WTC11 (cell line): ENCODE results near the gene MANSC1. TPM values are rescaled to one million over a fixed set of nuclear protein-coding genes. Genes with fewer than 3 reads are reported as not detected.

Source experiments
- ATAC-seq: fragments of 200-7000 bp; cut with Tn5 transposase; 2 replicates; pipeline ENCODE4 v1.10.0; 2021; ENCODE audit warnings: mild to moderate bottlenecking, moderate library complexity
- CTCF ChIA-PET: fragments of 300-600 bp; sonication (Branson Sonifier 250); formaldehyde crosslinking; loops from one replicate; lab custom pipeline; 2021; ENCODE audit warnings: antibody characterized with exemption; lab: Charles Lee
- POLR2A ChIA-PET: fragments of 350-600 bp; sonication (Branson Sonifier 250); formaldehyde crosslinking; loops from one replicate; lab custom pipeline; 2021; ENCODE audit warnings: antibody characterized with exemption; lab: Charles Lee
- DNase-seq: peaks from one replicate; pipeline ENCODE4 v3.0.0; 2021; ENCODE audit warnings: low spot score
- H3K27ac Mint-ChIP-seq: 2 replicates; pipeline ENCODE4 v1.8.0; 2021; ENCODE audit warnings: mixed read lengths
- H3K27me3 Mint-ChIP-seq: 2 replicates; pipeline ENCODE4 v1.8.0; 2021; ENCODE audit warnings: low read depth, mild to moderate bottlenecking, moderate library complexity, mixed read lengths
- H3K36me3 Mint-ChIP-seq: 2 replicates; pipeline ENCODE4 v1.8.0; 2021; ENCODE audit warnings: mixed read lengths
- H3K4me1 Mint-ChIP-seq: 2 replicates; pipeline ENCODE4 v1.8.0; 2022; ENCODE audit warnings: mixed read lengths
- H3K4me3 Mint-ChIP-seq: 2 replicates; pipeline ENCODE4 v1.8.0; 2021; ENCODE audit warnings: mild to moderate bottlenecking, moderate library complexity, mixed read lengths
- H3K9me3 Mint-ChIP-seq: 2 replicates; pipeline ENCODE4 v1.8.0; 2021; ENCODE audit warnings: mixed read lengths
- FOXJ3 ChIP-seq: sonication (generic); formaldehyde crosslinking; IDR thresholded peaks from 2 replicates; pipeline ENCODE4 v1.9.0; 2021; ENCODE audit warnings: missing genetic modification reagents, mild to moderate bottlenecking, borderline replicate concordance
- FOXK1 ChIP-seq: sonication (generic); formaldehyde crosslinking; IDR thresholded peaks from 2 replicates; pipeline ENCODE4 v1.8.0; 2022; ENCODE audit warnings: mild to moderate bottlenecking, moderate library complexity, missing genetic modification reagents
- GRHL2 ChIP-seq: fragments of 250-450 bp; sonication (Bioruptor Pico); IDR thresholded peaks from 2 replicates; pipeline ENCODE4 v1.8.0; 2022; ENCODE audit warnings: mild to moderate bottlenecking, moderate library complexity; ENCODE audit not compliant: insufficient replicate concordance, severe bottlenecking
- GTF2I ChIP-seq: fragments of 250-450 bp; sonication (Bioruptor Pico); conservative IDR thresholded peaks from 2 replicates; pipeline ENCODE4 v1.4.0; 2021; ENCODE audit warnings: mild to moderate bottlenecking
- NFE2L1 ChIP-seq: sonication (generic); formaldehyde crosslinking; IDR thresholded peaks from 2 replicates; pipeline ENCODE4 v1.8.1; 2023; ENCODE audit warnings: missing genetic modification reagents
- NR3C1 ChIP-seq: sonication (generic); formaldehyde crosslinking; conservative IDR thresholded peaks from 2 replicates; pipeline ENCODE4 v1.8.1; 2023; ENCODE audit warnings: low read depth, mild to moderate bottlenecking, missing genetic modification reagents
- RELA ChIP-seq: sonication (generic); formaldehyde crosslinking; IDR thresholded peaks from 2 replicates; pipeline ENCODE4 v1.8.1; 2022; ENCODE audit warnings: missing genetic modification reagents, mild to moderate bottlenecking, borderline replicate concordance
- SOX15 ChIP-seq: fragments of 250-450 bp; sonication (Bioruptor Pico); IDR thresholded peaks from 2 replicates; pipeline ENCODE4 v1.9.0; 2021; ENCODE audit warnings: mild to moderate bottlenecking
- TEAD1 ChIP-seq: sonication (generic); formaldehyde crosslinking; IDR thresholded peaks from 2 replicates; pipeline ENCODE4 v1.8.0; 2022; ENCODE audit warnings: mild to moderate bottlenecking, missing genetic modification reagents
- TEAD4 ChIP-seq: sonication (generic); formaldehyde crosslinking; IDR thresholded peaks from 2 replicates; pipeline ENCODE4 v1.8.0; 2022; ENCODE audit warnings: mild to moderate bottlenecking, missing genetic modification reagents
- ZNF219 ChIP-seq: sonication (generic); formaldehyde crosslinking; IDR thresholded peaks from 2 replicates; pipeline ENCODE4 v1.8.0; 2023; ENCODE audit warnings: missing genetic modification reagents, mild to moderate bottlenecking, borderline replicate concordance
- ZNF232 ChIP-seq: sonication (generic); formaldehyde crosslinking; IDR thresholded peaks from 2 replicates; pipeline ENCODE4 v1.8.0; 2022; ENCODE audit warnings: mild to moderate bottlenecking, missing genetic modification reagents
- ZNF317 ChIP-seq: sonication (generic); formaldehyde crosslinking; IDR thresholded peaks from 2 replicates; pipeline ENCODE4 v1.8.1; 2023; ENCODE audit warnings: low read depth, mild to moderate bottlenecking, moderate library complexity, missing genetic modification reagents, borderline replicate concordance
- ZNF416 ChIP-seq: fragments of 250-450 bp; sonication (Bioruptor Pico); IDR thresholded peaks from 2 replicates; pipeline ENCODE4 v1.9.0; 2021; ENCODE audit warnings: mild to moderate bottlenecking, inconsistent platforms
- total RNA-seq: library from RNA; stranded (reverse); gene quantifications from 3 replicates; pipeline ENCODE4 v1.2.3, GENCODE V29; 2021
- TF ChIP-seq, protein P1 (sequence below): fragments of 250-450 bp; sonication (Bioruptor Pico); IDR thresholded peaks from 2 replicates; pipeline ENCODE4 v1.9.0; 2021; ENCODE audit warnings: mild to moderate bottlenecking, borderline replicate concordance
- TF ChIP-seq, protein P2 (sequence below): fragments of 250-450 bp; sonication (Bioruptor Pico); IDR thresholded peaks from 2 replicates; pipeline ENCODE4 v1.8.0; 2021; ENCODE audit warnings: mild to moderate bottlenecking
- TF ChIP-seq, protein P3 (sequence below): sonication (generic); formaldehyde crosslinking; IDR thresholded peaks from 2 replicates; pipeline ENCODE4 v1.8.0; 2022; ENCODE audit warnings: missing genetic modification reagents
- TF ChIP-seq, protein P4 (sequence below): sonication (generic); formaldehyde crosslinking; IDR thresholded peaks from 2 replicates; pipeline ENCODE4 v1.8.0; 2023; ENCODE audit warnings: missing genetic modification reagents
- TF ChIP-seq, protein P5 (sequence below): sonication (generic); formaldehyde crosslinking; IDR thresholded peaks from 2 replicates; pipeline ENCODE4 v1.8.0; 2022; ENCODE audit warnings: mild to moderate bottlenecking, missing genetic modification reagents
- TF ChIP-seq, protein P6 (sequence below): fragments of 250-450 bp; sonication (Bioruptor Pico); IDR thresholded peaks from 2 replicates; pipeline ENCODE4 v1.9.0; 2021; ENCODE audit warnings: mild to moderate bottlenecking
- TF ChIP-seq, protein P7 (sequence below): fragments of 250-450 bp; sonication (Bioruptor Pico); IDR thresholded peaks from 2 replicates; pipeline ENCODE4 v1.9.0; 2021; ENCODE audit warnings: mild to moderate bottlenecking

The MANSC1 gene
- total RNA-seq, 1 experiment from 2014 or later: 6.8 TPM

DNA sequence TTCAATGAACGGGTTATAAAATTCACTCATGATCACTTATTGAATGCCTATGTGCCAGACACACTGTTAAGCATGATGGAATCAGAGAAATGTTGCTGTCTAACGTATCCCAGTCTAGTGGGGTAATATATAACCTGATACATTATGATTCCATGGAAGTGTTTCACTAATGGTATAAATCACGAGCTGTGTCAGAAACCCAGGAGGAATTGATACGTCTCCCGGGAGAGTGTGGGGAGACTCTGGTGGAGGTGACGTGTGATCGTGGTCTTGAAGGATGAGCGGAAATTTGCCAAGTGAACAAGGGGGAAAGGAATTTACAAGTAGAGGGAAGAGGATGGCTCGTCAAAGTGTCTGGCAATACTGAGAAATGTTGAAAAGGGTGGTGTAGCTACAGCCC is 26.5 kb downstream of the MANSC1 start:
- DNase-seq (no peak), ATAC-seq (no peak)
- Mint-ChIP-seq H3K27ac (no peak overlapping the region), H3K36me3 (peaks cover 6% of the 10 kb centered on the region), H3K9me3 (peaks cover 13% of the 10 kb centered on the region), H3K27me3 (no peaks in the 10 kb centered on the region), H3K4me3 (no peak overlapping the region), H3K4me1 (peaks cover 19% of the 10 kb centered on the region)
- ChIA-PET CTCF (interaction anchor here (0.8 kb wide), 1 partner anchor 241 kb away, joined by 3 read pairs; no protein-coding TSS in a partner anchor), POLR2A (no interaction called here)
- TF ChIP-seq SOX15 (CRISPR knock-in tag): no peak
- TF ChIP-seq, protein P1, sequence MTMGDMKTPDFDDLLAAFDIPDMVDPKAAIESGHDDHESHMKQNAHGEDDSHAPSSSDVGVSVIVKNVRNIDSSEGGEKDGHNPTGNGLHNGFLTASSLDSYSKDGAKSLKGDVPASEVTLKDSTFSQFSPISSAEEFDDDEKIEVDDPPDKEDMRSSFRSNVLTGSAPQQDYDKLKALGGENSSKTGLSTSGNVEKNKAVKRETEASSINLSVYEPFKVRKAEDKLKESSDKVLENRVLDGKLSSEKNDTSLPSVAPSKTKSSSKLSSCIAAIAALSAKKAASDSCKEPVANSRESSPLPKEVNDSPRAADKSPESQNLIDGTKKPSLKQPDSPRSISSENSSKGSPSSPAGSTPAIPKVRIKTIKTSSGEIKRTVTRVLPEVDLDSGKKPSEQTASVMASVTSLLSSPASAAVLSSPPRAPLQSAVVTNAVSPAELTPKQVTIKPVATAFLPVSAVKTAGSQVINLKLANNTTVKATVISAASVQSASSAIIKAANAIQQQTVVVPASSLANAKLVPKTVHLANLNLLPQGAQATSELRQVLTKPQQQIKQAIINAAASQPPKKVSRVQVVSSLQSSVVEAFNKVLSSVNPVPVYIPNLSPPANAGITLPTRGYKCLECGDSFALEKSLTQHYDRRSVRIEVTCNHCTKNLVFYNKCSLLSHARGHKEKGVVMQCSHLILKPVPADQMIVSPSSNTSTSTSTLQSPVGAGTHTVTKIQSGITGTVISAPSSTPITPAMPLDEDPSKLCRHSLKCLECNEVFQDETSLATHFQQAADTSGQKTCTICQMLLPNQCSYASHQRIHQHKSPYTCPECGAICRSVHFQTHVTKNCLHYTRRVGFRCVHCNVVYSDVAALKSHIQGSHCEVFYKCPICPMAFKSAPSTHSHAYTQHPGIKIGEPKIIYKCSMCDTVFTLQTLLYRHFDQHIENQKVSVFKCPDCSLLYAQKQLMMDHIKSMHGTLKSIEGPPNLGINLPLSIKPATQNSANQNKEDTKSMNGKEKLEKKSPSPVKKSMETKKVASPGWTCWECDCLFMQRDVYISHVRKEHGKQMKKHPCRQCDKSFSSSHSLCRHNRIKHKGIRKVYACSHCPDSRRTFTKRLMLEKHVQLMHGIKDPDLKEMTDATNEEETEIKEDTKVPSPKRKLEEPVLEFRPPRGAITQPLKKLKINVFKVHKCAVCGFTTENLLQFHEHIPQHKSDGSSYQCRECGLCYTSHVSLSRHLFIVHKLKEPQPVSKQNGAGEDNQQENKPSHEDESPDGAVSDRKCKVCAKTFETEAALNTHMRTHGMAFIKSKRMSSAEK (CRISPR knock-in tag): no peak
- no peak for TF ChIP-seq GRHL2 (CRISPR knock-in tag)
- no peak for TF ChIP-seq FOXJ3 (CRISPR knock-in tag)
- TF ChIP-seq, protein P2, sequence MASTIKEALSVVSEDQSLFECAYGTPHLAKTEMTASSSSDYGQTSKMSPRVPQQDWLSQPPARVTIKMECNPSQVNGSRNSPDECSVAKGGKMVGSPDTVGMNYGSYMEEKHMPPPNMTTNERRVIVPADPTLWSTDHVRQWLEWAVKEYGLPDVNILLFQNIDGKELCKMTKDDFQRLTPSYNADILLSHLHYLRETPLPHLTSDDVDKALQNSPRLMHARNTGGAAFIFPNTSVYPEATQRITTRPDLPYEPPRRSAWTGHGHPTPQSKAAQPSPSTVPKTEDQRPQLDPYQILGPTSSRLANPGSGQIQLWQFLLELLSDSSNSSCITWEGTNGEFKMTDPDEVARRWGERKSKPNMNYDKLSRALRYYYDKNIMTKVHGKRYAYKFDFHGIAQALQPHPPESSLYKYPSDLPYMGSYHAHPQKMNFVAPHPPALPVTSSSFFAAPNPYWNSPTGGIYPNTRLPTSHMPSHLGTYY (CRISPR knock-in tag): no peak

DNA sequence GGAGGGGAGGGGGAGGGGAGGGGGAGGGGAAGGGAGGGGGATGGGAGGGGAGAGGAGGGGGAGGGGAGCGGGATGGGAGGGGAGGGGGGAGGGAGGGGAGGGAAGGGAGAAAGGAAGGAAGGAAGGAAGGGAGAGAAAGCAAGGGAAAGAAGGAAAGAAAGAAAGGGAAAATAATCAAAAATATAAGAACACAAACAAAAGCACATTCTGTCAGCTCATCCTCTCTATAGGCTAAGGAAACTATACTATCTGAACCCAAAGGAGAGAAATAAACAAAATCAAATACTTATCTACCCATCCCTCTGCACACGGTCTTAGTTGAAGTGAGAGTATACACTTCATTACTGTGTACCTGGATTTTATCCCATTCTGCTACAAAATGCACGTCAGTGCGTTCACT is 26.9 kb downstream of the MANSC1 start:
- ChIA-PET POLR2A (no interaction called here), CTCF (interaction anchor here (0.8 kb wide), 1 partner anchor 241 kb away, joined by 3 read pairs; no protein-coding TSS in a partner anchor)
- Mint-ChIP-seq H3K27me3 (no peaks in the 10 kb centered on the region), H3K27ac (no peak overlapping the region), H3K9me3 (peaks cover 13% of the 10 kb centered on the region), H3K4me3 (no peak overlapping the region), H3K36me3 (peaks cover 6% of the 10 kb centered on the region), H3K4me1 (peaks cover 19% of the 10 kb centered on the region)
- ATAC-seq (no peak), DNase-seq (no peak)
- TF ChIP-seq ZNF317: no peak
- TF ChIP-seq, protein P3, sequence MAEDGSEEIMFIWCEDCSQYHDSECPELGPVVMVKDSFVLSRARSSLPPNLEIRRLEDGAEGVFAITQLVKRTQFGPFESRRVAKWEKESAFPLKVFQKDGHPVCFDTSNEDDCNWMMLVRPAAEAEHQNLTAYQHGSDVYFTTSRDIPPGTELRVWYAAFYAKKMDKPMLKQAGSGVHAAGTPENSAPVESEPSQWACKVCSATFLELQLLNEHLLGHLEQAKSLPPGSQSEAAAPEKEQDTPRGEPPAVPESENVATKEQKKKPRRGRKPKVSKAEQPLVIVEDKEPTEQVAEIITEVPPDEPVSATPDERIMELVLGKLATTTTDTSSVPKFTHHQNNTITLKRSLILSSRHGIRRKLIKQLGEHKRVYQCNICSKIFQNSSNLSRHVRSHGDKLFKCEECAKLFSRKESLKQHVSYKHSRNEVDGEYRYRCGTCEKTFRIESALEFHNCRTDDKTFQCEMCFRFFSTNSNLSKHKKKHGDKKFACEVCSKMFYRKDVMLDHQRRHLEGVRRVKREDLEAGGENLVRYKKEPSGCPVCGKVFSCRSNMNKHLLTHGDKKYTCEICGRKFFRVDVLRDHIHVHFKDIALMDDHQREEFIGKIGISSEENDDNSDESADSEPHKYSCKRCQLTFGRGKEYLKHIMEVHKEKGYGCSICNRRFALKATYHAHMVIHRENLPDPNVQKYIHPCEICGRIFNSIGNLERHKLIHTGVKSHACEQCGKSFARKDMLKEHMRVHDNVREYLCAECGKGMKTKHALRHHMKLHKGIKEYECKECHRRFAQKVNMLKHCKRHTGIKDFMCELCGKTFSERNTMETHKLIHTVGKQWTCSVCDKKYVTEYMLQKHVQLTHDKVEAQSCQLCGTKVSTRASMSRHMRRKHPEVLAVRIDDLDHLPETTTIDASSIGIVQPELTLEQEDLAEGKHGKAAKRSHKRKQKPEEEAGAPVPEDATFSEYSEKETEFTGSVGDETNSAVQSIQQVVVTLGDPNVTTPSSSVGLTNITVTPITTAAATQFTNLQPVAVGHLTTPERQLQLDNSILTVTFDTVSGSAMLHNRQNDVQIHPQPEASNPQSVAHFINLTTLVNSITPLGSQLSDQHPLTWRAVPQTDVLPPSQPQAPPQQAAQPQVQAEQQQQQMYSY (CRISPR knock-in tag): no peak
- no peak for TF ChIP-seq ZNF232
- TF ChIP-seq, protein P4, sequence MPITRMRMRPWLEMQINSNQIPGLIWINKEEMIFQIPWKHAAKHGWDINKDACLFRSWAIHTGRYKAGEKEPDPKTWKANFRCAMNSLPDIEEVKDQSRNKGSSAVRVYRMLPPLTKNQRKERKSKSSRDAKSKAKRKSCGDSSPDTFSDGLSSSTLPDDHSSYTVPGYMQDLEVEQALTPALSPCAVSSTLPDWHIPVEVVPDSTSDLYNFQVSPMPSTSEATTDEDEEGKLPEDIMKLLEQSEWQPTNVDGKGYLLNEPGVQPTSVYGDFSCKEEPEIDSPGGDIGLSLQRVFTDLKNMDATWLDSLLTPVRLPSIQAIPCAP: no peak
- TF ChIP-seq, protein P5, sequence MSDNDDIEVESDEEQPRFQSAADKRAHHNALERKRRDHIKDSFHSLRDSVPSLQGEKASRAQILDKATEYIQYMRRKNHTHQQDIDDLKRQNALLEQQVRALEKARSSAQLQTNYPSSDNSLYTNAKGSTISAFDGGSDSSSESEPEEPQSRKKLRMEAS (CRISPR knock-in tag): no peak
- no peak for TF ChIP-seq ZNF219 (CRISPR knock-in tag)
- no peak for TF ChIP-seq FOXK1 (CRISPR knock-in tag)
- no peak for TF ChIP-seq NR3C1 (CRISPR knock-in tag)
- TF ChIP-seq FOXJ3 (CRISPR knock-in tag): no peak
- TF ChIP-seq RELA (CRISPR knock-in tag): no peak
- no peak for TF ChIP-seq NFE2L1 (CRISPR knock-in tag)
- no peak for TF ChIP-seq TEAD4 (CRISPR knock-in tag)
- TF ChIP-seq ZNF416: no peak
- no peak for TF ChIP-seq GTF2I
- TF ChIP-seq, protein P6, sequence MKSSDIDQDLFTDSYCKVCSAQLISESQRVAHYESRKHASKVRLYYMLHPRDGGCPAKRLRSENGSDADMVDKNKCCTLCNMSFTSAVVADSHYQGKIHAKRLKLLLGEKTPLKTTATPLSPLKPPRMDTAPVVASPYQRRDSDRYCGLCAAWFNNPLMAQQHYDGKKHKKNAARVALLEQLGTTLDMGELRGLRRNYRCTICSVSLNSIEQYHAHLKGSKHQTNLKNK (CRISPR knock-in tag): no peak
- TF ChIP-seq, protein P7, sequence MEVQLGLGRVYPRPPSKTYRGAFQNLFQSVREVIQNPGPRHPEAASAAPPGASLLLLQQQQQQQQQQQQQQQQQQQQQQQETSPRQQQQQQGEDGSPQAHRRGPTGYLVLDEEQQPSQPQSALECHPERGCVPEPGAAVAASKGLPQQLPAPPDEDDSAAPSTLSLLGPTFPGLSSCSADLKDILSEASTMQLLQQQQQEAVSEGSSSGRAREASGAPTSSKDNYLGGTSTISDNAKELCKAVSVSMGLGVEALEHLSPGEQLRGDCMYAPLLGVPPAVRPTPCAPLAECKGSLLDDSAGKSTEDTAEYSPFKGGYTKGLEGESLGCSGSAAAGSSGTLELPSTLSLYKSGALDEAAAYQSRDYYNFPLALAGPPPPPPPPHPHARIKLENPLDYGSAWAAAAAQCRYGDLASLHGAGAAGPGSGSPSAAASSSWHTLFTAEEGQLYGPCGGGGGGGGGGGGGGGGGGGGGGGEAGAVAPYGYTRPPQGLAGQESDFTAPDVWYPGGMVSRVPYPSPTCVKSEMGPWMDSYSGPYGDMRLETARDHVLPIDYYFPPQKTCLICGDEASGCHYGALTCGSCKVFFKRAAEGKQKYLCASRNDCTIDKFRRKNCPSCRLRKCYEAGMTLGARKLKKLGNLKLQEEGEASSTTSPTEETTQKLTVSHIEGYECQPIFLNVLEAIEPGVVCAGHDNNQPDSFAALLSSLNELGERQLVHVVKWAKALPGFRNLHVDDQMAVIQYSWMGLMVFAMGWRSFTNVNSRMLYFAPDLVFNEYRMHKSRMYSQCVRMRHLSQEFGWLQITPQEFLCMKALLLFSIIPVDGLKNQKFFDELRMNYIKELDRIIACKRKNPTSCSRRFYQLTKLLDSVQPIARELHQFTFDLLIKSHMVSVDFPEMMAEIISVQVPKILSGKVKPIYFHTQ (CRISPR knock-in tag): no peak
- TF ChIP-seq TEAD1 (CRISPR knock-in tag): no peak
